ENCODE results near the gene SUPT20H.

Gene SUPT20H

GRCh38 chr13:37102896-37103295 is 43.4 kb upstream of the SUPT20H start:
- Histone ChIP-seq H3K79me2 (ENCODE audit: low read length) (no peaks in the 10 kb centered on the region), H4K20me1 (ENCODE audit: insufficient read depth, low read length) (no peaks in the 10 kb centered on the region), H3K9me2 (replicated peaks; ENCODE audit: insufficient read depth, low read length) (no peaks in the 10 kb centered on the region), H3K4me1 (ENCODE audit: low read length) (no peaks in the 10 kb centered on the region), H2AFZ (ENCODE audit: low read length) (no peak overlapping the region), H3K27ac (ENCODE audit: low read length) (no peak overlapping the region), H3K27me3 (replicated peaks; ENCODE audit: insufficient read depth, low read length) (no peaks in the 10 kb centered on the region), H3K9ac (ENCODE audit: low read length) (no peak overlapping the region), H3K4me2 (ENCODE audit: low read depth, low read length) (no peak overlapping the region), H3K9me3 (replicated peaks; ENCODE audit: insufficient read depth, low read length) (no peaks in the 10 kb centered on the region), H3K4me3 (ENCODE audit: low read length) (no peak overlapping the region), H3F3A (ENCODE audit: insufficient read depth, low read length) (no peaks in the 10 kb centered on the region), H3K36me3 (replicated peaks; ENCODE audit: insufficient read depth, low read length) (no peaks in the 10 kb centered on the region)
- DNase-seq: no peak
- no peak for TF ChIP-seq EZH2phosphoT487 (IDR thresholded peaks at IDR 0.05; ENCODE audit: low read length)
- TF ChIP-seq EZH2 (optimal IDR thresholded peaks at IDR 0.05; ENCODE audit: low read depth, low read length): no peak
- no peak for TF ChIP-seq CTCF (IDR thresholded peaks at IDR 0.05; ENCODE audit: low read length)

- Histone ChIP-seq H3K4me2 (ENCODE audit: low read depth, low read length) (no peak overlapping the region), H3K27me3 (replicated peaks; ENCODE audit: insufficient read depth, low read length) (no peaks in the 10 kb centered on the region), H2AFZ (ENCODE audit: low read length) (no peak overlapping the region), H3K79me2 (ENCODE audit: low read length) (no peaks in the 10 kb centered on the region), H3K36me3 (replicated peaks; ENCODE audit: insufficient read depth, low read length) (no peaks in the 10 kb centered on the region), H3K27ac (ENCODE audit: low read length) (no peak overlapping the region), H3K4me1 (ENCODE audit: low read length) (no peaks in the 10 kb centered on the region), H3K9ac (ENCODE audit: low read length) (no peak overlapping the region), H3K4me3 (ENCODE audit: low read length) (no peak overlapping the region), H3K9me2 (replicated peaks; ENCODE audit: insufficient read depth, low read length) (no peaks in the 10 kb centered on the region), H3K9me3 (replicated peaks; ENCODE audit: insufficient read depth, low read length) (no peaks in the 10 kb centered on the region), H4K20me1 (ENCODE audit: insufficient read depth, low read length) (no peaks in the 10 kb centered on the region), H3F3A (ENCODE audit: insufficient read depth, low read length) (no peaks in the 10 kb centered on the region)
- DNase-seq: no peak
- TF ChIP-seq EZH2 (optimal IDR thresholded peaks at IDR 0.05; ENCODE audit: low read depth, low read length) (no peak), CTCF (IDR thresholded peaks at IDR 0.05; ENCODE audit: low read length) (no peak), EZH2phosphoT487 (IDR thresholded peaks at IDR 0.05; ENCODE audit: low read length) (no peak)
Observed at GRCh38 chr13:37101201-37101600, 41.7 kb upstream of the SUPT20H start.

GRCh38 chr13:37100731-37101130 is 41.2 kb upstream of the SUPT20H start:
- no peaks in the 10 kb centered on the region for H3K4me1 ChIP-seq (ENCODE audit: low read length)
- no peak overlapping the region for H3K27ac ChIP-seq (ENCODE audit: low read length)
- no peaks in the 10 kb centered on the region for H4K20me1 ChIP-seq (ENCODE audit: insufficient read depth, low read length)
- no peak for DNase-seq
- H3F3A ChIP-seq (ENCODE audit: insufficient read depth, low read length): no peaks in the 10 kb centered on the region
- no peak for TF ChIP-seq CTCF (IDR thresholded peaks at IDR 0.05; ENCODE audit: low read length)
- TF ChIP-seq EZH2 (optimal IDR thresholded peaks at IDR 0.05; ENCODE audit: low read depth, low read length): no peak
- TF ChIP-seq EZH2phosphoT487 (IDR thresholded peaks at IDR 0.05; ENCODE audit: low read length): no peak
- H3K79me2 ChIP-seq (ENCODE audit: low read length): no peaks in the 10 kb centered on the region
- H3K9me2 ChIP-seq (replicated peaks; ENCODE audit: insufficient read depth, low read length): no peaks in the 10 kb centered on the region
- H3K9me3 ChIP-seq (replicated peaks; ENCODE audit: insufficient read depth, low read length): no peaks in the 10 kb centered on the region
- H3K36me3 ChIP-seq (replicated peaks; ENCODE audit: insufficient read depth, low read length): no peaks in the 10 kb centered on the region
- H3K4me3 ChIP-seq (ENCODE audit: low read length): no peak overlapping the region
- H3K27me3 ChIP-seq (replicated peaks; ENCODE audit: insufficient read depth, low read length): no peaks in the 10 kb centered on the region
- no peak overlapping the region for H3K4me2 ChIP-seq (ENCODE audit: low read depth, low read length)
- H3K9ac ChIP-seq (ENCODE audit: low read length): no peak overlapping the region
- no peak overlapping the region for H2AFZ ChIP-seq (ENCODE audit: low read length)

Measured in MM.1S (cell line).